Sciatic nerve (tissue), 2 donors: Measurements from ENCODE around the gene HOXD4. TPM values are rescaled to one million over a fixed set of nuclear protein-coding genes. Genes with fewer than 3 reads are reported as not detected.

Experiments used
- ATAC-seq: fragments of 200-7000 bp; cut with Tn5 transposase; one replicate; pipeline ENCODE4 v1.9.1; 2020; ENCODE audit warnings: mild to moderate bottlenecking, moderate library complexity
- DNase-seq: peaks from one replicate; pipeline ENCODE4 v3.0.0-alpha.2; 2020; ENCODE audit warnings: low spot score
- intact Hi-C: fragments of 100-400 bp; cut with DNase I; formaldehyde crosslinking; loops from one replicate; pipeline ENCODE4 v1.14.2; 2022
- total RNA-seq: library from RNA; stranded (reverse); fragmentation: NEBNext Ultra II Directional; extraction: Animal tissue kit (Norgen Biotek cat#: 25700); gene quantifications from one replicate; pipeline ENCODE4 v1.2.1, GENCODE V29; 2021
- donor health status: DM: no; HTN: no; CAD: no.
- donor health status: DM: no; HTN: no; CAD: no.

HOXD4 gene
- total RNA-seq, 1 donor from 2014 or later = 6.8 TPM

DNA sequence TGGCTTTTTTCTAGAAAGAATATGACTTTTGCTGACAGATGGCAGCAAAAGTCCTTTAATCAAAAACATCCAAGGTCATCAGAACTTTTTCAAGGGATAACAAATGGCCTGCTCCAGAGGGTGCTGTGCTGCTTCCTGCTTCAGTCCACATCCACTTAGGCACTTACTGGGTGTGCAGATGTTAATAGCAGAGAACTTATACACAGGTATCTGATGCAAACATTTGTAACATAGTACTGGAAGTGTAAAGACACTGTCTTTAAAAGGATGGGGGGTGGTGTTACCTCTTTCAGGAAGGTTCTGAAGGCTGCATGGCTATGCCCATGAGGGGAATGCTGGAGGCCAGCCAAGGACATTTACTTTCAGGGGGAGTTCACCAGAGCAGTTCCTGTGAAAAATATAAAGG lies 16.3 kb upstream of the HOXD4 start:
- intact Hi-C loops = loop anchor here (2.0 to 5.0 kb wide), 2 partner anchors 54 to 417 kb away; no protein-coding TSS in a partner anchor
- no peak for DNase-seq

DNA sequence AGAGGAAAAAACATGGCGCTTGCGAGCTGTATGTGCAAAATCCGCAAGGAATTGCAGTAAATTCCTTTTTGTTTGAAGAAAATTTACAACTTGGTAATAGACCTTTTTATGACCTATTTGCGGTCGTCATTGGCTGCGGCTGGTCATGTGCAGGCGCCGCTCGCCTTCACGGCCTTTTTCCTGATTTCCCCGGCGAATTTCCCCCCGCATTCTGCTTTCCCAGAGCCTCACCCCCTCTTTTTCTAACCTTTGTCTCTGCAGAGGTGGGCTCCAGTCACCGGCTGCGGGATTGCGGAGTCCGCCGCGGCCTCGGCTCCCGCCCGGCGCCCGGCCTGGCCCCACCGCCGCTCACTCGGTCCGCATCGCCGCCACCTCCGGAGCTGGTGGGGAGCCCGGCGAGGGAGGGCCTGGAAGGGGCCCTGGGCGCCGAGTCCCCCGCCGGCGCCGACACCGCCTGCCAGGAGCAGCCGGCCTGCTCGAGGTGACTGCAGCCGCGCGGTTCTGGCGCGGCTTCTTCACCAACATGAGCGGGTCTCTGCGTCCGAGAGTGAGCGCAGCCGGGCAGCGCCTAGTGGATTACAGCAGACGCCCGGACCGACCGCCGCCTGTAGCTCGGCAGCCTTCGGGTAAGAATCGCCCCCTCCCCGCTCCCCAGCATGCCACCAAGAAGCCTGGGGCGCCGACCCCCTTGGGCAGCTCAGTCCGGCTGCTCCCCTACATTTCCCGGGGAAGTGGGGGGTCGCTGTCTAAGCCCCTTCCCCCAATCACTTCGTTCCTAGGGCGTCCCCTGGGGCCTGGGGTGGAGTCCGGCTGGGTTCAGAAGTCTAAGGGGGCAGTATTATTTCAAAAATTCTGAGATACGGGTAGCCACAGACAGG lies 14.7 kb upstream of the HOXD4 start:
- intact Hi-C loops = loop anchor here (5.0 kb wide), 1 partner anchor 416 kb away; no protein-coding TSS in a partner anchor
- no peak for DNase-seq
- no peak for ATAC-seq

More for the DNA sequence above, 16.3 kb upstream of the HOXD4 start:
- ATAC-seq = no peak

DNA sequence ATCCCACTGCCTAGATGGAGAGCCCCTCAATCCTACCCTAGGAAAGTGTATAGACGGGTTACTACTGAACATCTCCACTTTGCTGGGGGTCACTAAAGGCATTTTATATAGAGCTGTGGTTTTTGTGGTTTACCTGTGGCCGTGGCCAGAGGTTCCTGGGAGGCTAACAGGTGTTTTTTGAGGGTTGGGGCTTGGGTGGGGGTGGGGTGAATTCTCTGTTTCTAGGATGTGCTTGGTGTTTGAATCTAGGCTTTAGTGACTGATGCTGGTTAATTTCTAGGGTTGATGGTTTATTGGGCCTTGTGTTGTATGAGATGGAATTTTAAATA lies 14.1 kb upstream of the HOXD4 start:
- DNase-seq = no peak
- ATAC-seq = no peak
- intact Hi-C loops = loop anchor here (5.0 kb wide), 1 partner anchor 415 kb away; no protein-coding TSS in a partner anchor

DNA sequence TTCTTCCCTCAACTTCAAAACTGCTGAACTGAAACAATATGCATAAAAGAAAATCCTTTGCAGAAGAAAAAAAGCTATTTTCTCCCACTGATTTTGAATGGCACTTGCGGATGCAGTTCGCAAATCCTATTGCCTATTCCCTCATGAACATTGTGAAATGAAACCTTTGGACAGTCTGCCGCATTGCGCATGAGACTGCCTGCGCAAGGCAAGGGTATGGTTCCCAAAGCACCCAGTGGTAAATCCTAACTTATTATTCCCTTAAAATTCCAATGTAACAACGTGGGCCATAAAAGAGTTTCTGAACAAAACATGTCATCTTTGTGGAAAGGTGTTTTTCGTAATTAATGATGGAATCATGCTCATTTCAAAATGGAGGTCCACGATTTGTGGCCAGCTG lies 13.4 kb upstream of the HOXD4 start:
- DNase-seq = no peak
- intact Hi-C loops = loop anchor here (5.0 kb wide), 1 partner anchor 414 kb away; no protein-coding TSS in a partner anchor

DNA sequence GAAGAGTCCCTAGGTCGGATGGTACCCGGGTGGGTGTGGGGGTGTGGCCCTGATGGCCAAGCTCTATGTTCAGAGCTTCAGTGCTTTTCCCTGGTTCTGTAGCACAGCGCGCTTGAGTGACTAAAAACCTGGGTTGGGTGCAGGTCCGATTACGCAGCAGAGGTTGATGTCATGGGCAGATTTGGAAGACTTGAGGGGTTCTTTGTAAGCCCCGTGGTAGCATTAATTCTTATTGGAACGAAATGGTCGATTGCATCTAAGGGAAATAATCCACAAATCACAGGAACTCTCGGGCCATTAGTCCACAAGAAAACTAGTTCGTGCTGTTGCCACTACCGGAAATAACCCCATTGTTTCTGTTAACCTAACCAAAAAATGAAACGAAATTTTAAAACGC lies 12.8 kb upstream of the HOXD4 start:
- no peak for ATAC-seq
- intact Hi-C loops = loop anchor here (5.0 kb wide), 1 partner anchor 414 kb away; no protein-coding TSS in a partner anchor
- no peak for DNase-seq

More for the DNA sequence above, 13.4 kb upstream of the HOXD4 start:
- ATAC-seq = no peak

DNA sequence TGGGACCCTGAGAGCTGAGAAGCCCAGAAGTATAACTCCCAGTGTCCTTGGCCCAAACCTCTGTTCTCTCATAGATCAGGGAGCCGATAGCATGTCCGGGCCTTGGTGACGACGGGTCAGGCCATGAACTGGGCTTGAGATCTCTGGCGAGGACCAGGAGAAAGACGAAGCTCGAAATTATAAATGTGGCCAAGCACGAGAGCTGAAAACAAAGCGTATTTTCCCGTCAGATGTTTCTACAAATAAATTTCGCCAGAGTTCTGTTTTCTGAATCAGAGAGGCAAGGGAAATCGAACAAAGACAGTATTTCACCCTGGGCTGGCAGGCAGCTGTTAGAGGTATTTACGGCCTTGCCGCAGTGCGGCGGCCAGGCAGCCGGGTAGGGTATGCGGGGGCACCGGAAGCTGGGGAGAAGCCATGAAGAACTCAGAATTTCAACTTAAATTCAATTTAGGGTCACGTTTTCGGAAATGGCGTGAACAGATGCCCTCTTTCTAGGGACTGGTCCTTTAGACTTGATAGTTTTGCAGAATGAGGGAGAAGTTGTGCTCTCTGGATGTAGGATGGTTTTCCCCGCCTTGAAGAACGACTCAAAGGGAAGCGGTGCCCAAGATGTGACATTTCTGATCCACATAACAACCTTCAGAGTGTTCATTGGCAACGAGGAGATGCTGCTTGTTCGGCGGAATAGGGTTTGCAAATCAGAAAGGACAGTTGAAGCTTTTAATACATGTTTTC lies 12.3 kb upstream of the HOXD4 start:
- ATAC-seq = no peak
- DNase-seq = no peak
- intact Hi-C loops = loop anchor here (5.0 kb wide), 1 partner anchor 413 kb away; no protein-coding TSS in a partner anchor

DNA sequence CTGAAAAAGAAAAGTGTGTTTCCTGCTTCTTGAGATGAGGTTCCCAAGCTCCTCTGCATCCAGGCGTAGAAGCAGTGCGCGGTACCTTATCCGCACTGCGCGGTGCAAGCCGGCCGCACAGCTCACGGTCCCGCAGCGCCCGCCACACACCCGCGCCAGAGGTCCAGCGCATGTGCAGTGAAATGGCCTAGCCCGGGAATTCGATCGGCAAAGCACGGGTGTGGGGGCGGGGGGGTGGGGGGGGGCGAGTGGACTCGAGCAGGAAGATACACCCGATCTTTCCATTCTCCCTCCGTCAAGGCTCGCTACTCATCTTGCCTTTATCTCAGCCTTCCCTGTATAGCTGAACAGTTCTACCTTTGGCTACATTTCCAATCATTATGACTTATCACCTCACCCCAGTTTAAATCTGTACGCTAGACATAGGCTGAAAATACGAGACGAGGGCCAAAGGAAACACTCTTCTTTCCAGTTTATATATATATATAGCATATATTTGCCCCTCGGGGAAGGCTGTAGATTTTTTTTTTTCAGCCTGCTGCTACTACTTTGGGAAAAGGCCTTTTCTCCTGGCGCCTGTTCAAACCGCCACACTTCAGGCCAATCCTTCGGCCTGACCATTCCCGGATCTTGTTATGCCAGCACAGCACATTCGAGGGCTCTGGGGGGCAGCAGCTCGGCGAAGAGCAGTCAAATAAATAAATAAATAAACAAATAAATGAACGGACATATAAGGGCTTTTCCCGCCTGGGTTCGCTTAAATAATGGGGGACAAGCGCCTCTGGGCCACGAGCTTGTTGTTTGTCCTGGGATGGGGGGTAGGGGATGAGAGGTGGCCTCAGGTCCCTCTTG lies 11.5 kb upstream of the HOXD4 start:
- intact Hi-C loops = loop anchor here (5.0 kb wide), 2 partner anchors 317 to 412 kb away; no protein-coding TSS in a partner anchor
- ATAC-seq = peak; percentile 16
- no peak for DNase-seq

DNA sequence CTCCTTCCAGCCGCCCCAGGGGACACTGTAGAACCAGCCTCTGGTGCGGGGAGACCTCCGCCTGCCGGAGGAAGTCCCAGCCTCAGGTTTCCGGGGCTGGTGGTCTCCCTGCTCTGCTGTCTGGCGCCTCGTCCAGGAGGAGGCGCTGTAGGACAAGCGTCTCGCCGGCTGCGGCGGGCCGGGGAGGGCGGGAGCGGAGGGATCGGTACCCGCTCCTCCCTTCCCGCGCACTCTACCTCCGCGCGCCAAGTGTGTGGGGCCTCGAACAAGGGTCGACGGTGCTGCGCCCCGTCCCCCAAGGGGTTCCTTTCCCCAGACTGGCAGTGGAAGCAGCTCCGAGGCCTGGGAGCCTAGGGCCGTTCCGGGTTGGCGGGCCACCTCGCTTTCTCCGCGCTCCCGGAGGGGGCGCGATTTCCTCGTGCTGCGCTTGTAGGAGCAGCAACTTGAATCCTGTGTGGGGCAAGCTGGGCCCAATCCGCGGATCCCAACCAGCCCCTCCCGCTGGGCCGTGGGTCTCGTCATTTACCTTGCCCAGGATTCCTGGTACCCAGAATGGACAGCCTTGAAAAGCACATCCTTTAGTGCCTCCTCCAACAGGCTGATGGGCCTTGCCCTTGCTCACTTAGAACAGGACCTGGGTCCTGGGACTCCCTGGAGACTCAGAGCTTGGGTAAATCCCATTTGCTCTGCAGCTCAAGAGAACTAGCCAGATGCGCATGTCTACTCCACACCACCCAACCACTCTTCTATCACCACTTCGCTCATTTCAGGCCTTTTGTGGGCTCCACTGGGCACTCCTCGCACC lies 10.6 kb upstream of the HOXD4 start:
- intact Hi-C loops = loop anchor here (5.0 kb wide), 1 partner anchor 317 kb away; no protein-coding TSS in a partner anchor
- DNase-seq = peak; percentile 87

DNA sequence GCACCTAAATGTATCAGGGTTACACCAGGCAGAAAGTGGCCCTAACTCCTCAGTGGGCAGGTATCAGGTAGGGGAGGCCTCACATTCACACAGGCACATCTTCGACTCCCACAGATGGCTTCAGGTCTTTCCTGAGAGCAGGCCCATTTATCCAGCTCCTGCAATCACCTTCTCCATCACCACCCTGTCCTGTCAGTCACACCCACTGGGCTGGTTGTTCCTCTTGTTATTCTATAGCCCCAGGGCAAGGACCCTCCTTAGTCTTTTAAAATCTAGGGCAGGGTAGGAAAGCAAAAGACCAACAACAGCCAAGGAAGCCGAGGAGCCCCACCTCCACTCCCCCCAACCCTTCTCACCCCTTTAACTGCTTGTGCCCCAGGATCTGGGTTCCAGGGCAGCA lies 9.1 kb upstream of the HOXD4 start:
- ATAC-seq = no peak
- intact Hi-C loops = loop anchor here (5.0 kb wide), 1 partner anchor 315 kb away; no protein-coding TSS in a partner anchor
- no peak for DNase-seq

More for the DNA sequence above, 10.6 kb upstream of the HOXD4 start:
- peak; percentile 92 for ATAC-seq

DNA sequence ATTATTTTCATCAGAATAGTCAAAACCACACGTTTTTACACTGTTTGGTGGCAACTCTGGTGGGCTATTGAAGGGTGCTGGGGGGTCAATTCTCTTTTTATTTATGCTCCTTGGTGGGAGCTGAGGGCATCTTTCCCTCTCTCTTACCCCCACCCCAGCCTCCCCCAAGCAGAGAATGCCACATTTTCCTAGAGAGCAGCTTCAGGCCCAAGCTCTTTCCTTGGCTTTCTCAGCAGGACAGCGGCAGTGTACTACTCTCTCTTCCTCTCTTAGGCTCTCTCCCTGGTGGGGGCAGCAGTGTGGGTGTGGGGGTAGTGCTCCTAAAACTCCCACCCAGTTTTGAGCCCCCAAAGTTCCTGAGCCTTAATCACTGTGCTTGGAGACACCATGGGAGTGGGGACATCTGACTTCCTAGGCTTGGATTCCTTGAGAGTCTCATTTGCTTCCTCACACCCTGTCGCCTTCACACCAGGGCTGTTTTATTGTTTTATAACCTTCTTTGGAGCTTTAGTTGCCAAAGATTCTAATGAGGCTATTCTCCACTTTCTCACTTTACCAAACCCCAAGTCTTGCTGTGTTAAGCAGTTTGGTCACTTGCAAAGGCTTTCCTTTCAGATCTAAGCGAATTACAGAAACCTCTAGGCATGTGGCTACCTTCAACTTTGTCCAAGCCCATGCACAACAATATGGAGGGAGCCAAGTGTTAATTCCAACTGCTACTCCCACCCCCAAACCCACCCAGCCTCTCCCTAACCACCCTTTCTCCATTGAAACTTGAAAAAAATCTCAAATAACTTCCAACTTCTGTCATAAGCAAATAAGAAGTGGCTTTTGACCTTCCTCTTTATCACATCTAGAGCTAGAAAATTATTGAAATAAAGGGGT lies 6.0 kb upstream of the HOXD4 start:
- intact Hi-C loops = no loop called here
- ATAC-seq = no peak

DNA sequence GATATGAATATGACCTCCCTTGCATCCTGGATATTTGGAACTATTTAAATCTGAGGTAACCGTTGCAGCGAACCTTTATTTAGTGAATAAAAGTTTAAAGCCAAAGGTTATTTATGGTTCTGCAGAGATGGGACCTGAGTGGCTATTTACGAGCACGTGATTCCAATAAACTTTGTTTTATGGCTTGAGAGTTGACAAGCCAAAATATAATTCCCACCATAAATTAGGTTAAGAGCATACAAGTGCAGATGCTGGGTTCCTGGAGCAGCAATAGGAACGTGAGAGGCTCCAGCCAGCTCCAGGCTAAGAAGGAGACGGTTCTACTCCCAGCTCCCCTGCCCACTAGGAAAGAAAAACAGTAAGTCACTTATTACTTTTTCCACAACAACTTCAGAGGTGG lies 5.2 kb upstream of the HOXD4 start:
- intact Hi-C loops = no loop called here
- ATAC-seq (no peak), DNase-seq (no peak)

More for the DNA sequence above, 6.0 kb upstream of the HOXD4 start:
- DNase-seq = no peak

DNA sequence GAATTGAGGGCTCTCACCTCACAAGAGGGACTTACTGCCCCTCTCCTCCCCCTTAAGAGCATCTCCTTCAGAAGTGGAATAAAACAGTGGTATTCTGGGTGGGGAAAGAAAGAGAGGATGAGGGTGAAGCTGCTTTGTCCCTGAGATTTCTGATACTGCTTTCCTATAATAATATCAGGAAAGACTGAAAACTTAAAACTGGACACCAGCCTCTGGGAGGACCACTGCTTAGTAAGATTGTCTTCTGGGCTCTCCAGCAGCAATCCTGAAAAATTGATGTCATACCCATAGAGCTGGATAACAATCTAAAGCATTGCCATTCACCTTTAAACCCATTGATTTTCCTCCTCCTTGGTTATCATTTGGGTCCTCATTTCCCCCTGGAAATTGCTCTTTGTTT lies 4.7 kb upstream of the HOXD4 start:
- ATAC-seq (no peak), DNase-seq (no peak)
- intact Hi-C loops = no loop called here

DNA sequence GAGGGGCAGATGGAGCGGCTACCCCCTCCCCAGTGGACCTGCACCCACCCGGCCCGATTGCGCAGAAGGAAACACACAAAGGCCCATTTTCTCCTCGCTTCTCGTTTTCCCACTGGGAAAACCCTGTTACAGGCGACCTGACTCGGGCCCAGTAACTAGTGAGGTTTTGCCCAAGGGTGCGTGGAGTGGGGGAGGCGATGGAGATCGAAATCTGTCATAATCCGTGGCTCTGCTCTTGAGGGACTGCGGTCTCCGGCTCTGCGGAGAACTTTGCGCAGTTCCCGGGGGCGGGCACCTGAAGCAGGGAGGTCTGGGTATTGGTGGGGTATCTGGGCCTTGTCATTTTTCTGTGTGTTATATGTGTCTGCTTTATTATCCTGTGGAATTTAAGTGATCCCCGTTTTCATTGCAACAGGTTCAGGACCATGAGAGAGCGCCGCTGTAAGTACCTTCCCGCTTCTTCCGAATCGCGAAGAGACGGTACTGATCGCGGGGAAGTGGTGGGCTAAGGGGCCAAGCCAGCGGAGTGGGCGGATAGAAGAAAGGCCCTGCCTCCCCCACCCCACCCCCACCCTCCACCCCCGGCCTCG lies 4.0 kb upstream of the HOXD4 start:
- no peak for ATAC-seq
- intact Hi-C loops = no loop called here
- no peak for DNase-seq

DNA sequence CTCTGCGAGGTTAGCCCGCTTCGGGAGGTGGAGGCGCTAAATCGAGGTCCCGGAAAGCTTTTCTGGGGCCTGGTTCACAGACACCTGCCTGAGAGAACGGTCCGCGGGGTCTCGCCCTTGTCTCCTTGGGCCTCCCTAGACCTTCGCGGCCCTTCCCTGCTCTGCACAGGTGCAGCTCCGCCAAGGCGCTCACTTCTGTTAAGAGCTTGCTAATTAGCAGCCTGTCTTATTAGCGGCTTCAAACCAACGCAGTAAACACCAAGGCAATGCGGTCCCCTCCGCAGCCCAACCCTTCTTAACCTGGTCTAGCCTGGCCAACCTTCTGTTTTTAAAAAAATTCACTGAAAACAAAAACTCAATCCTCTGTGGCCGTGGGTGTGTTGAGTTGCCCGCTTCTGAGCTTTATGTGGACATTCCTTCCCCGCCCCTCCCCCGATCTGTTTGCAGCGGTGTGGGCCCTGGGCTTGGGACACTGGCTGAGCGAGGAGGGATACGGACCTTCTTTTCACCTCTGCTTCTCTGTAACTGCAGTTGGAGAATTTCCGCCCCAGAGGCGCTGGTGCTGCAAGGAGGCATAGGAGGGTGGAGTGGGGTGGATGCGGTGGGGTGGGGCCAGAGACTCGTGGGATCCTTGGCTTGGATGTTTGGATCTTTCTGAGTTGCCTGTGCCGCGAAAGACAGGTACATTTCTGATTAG lies 3.4 kb upstream of the HOXD4 start:
- ATAC-seq = no peak
- intact Hi-C loops = no loop called here
- DNase-seq = no peak

DNA sequence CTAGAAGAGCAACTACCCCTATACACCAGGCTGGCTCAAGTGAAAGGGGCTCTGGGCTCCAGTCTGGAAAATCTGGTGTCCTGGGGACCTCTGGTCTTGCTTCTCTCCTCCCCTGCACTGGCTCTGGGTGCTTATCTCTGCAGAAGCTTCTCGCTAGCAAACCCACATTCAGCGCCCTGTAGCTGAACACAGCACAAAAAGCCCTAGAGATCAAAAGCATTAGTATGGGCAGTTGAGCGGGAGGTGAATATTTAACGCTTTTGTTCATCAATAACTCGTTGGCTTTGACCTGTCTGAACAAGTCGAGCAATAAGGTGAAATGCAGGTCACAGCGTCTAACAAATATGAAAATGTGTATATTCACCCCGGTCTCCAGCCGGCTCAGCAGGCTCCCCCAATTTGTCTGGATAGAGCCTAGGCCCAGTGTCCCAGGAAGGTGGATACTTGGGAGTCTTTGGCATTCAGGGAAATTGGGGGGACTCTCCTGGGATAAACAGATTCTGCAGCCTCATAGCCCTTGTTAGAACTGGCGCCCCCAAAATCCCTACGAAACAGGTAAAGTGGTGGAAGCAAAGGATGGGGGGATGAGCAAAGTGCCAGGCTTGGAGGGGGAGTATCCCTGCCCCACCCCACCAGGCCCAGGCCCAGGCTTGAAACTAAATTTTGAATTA lies 2.5 kb upstream of the HOXD4 start:
- no peak for DNase-seq
- intact Hi-C loops = no loop called here
- no peak for ATAC-seq

DNA sequence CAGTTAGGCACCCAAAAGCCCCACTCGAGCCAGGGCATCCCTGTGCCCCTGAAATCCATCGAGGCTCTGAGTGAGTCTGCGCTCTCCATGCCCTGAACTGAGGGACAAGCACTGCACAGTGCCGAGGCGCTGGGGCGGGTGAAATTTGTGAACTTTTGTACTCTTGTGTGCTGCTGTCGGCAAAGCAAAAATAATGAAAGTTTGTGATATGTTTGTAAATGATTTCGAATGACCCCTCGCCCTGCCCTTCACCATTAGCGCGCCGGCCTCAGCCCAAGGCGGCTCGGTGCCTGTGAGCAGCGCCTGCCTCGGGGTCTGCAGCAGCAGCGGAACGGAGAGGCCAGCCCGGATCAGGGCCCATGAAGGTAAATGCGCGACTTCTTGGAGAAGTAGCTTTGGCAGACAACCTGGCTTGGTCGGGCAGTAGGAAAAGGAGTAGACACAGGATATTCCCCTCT lies 1.8 kb upstream of the HOXD4 start:
- DNase-seq (no peak), ATAC-seq (no peak)
- intact Hi-C loops = no loop called here
